Measurements from ENCODE around the gene SERINC3.

- TF ChIP-seq CTCF (conservative IDR thresholded peaks at IDR 0.05) = no peak
- no peak for TF ChIP-seq ZFX (IDR thresholded peaks at IDR 0.05)
Observed at GRCh38 chr20:44552050-44552449, 30.2 kb upstream of the SERINC3 start.
